Mesodermal cell (in vitro differentiated cells): Measurements from ENCODE around the gene FBXL16. TPM values are rescaled to one million over a fixed set of nuclear protein-coding genes. Genes with fewer than 3 reads are reported as not detected.
"Not testable (repeated sequence)": the region's sequence is repeated elsewhere in the genome, so short reads cannot be mapped to it uniquely, and the experiment has no call there.

ENCODE experiments used
- H3K27ac ChIP-seq: 2 replicates; pipeline ENCODE4 v1.7.0; 2013; ENCODE audit warnings: mild to moderate bottlenecking, low read depth, low read length, moderate library complexity; ENCODE audit not compliant: severe bottlenecking
- H3K36me3 ChIP-seq: 2 replicates; pipeline ENCODE4 v1.7.1; 2013; ENCODE audit warnings: mild to moderate bottlenecking, low read length, moderate library complexity; ENCODE audit not compliant: control insufficient read depth, insufficient read depth
- H3K4me1 ChIP-seq: one replicate; pipeline ENCODE4 v1.7.1; 2013; ENCODE audit warnings: mild to moderate bottlenecking, low read length; ENCODE audit not compliant: insufficient read depth, control insufficient read depth, poor library complexity, severe bottlenecking
- H3K4me3 ChIP-seq: 2 replicates; pipeline ENCODE4 v1.7.0; 2013; ENCODE audit warnings: low read length, control low read depth, mild to moderate bottlenecking; ENCODE audit not compliant: insufficient read depth, poor library complexity, severe bottlenecking; ENCODE audit errors: extremely low read depth
- H3K9me3 ChIP-seq: 2 replicates; pipeline ENCODE4 v1.7.1; 2013; ENCODE audit warnings: mild to moderate bottlenecking, low read length, moderate library complexity; ENCODE audit not compliant: control insufficient read depth
- WGBS, 2 experiments: methylation state at CpG; one replicate each; pipeline ENCODE4 v1.1.5; 2013; ENCODE audit warnings: missing lambda C conversion rate in 2 of 2; ENCODE audit not compliant: insufficient coverage in 2 of 2; 5-methylcytosine and 5-hydroxymethylcytosine counted together
- polyA plus RNA-seq, 2 experiments: library from polyadenylated mRNA; stranded (reverse); fragments of 50-300 nt; gene quantifications; one replicate each; pipeline ENCODE4 v1.2.3, GENCODE V29; 2013

Gene FBXL16
- 1.8 TPM for polyA plus RNA-seq (2013, experiment 1 of 2)
- 1.2 TPM for polyA plus RNA-seq (2013, experiment 2 of 2)

GRCh38 chr16:705431-706188, at the start of gene FBXL16:
TSS of gene FBXL16 (minus strand) at chr16:705801. CDS start at chr16:697405, 8,396 bp downstream.
- no peak within 1 kb of the TSS for H3K27ac ChIP-seq
- 1% methylated on average over 31 to 60 of the region's 115 CpGs for WGBS, 2 experiments
- H3K4me1 ChIP-seq: peaks cover 9% of the 10 kb centered on the region
- no peaks in the 10 kb centered on the region for H3K36me3 ChIP-seq
- no peaks in the 10 kb centered on the region for H3K9me3 ChIP-seq
- peak within 1 kb of the TSS; percentile 14 for H3K4me3 ChIP-seq

- Histone ChIP-seq H3K9me3 (peaks cover 4% of the 10 kb centered on the region), H3K36me3 (no peaks in the 10 kb centered on the region)
- WGBS, 2 experiments: 69 to 87% methylated on average over 5 to 7 of the region's 11 CpGs
Observed at GRCh38 chr16:754656-755055, 49.1 kb upstream of the FBXL16 start.

GRCh38 chr16:754121-754607, 48.6 kb upstream of the FBXL16 start:
- not testable (repeated sequence) for H3K4me3 ChIP-seq, H3K27ac ChIP-seq
- WGBS, 2 experiments: 89 to 93% methylated on average over 10 to 11 of the region's 11 CpGs

More at GRCh38 chr16:754656-755055, 49.1 kb upstream of the FBXL16 start:
- Histone ChIP-seq H3K4me3 (no peak overlapping the region), H3K4me1 (no peaks in the 10 kb centered on the region), H3K27ac (no peak overlapping the region)

GRCh38 chr16:752007-752312, 46.4 kb upstream of the FBXL16 start:
- Histone ChIP-seq H3K36me3 (no peaks in the 10 kb centered on the region), H3K9me3 (peaks cover 4% of the 10 kb centered on the region), H3K4me1 (no peaks in the 10 kb centered on the region), H3K27ac (no peak overlapping the region), H3K4me3 (no peak overlapping the region)
- WGBS, 2 experiments: 28 to 34% methylated on average over 7 to 10 of the region's 10 CpGs

More at GRCh38 chr16:754121-754607, 48.6 kb upstream of the FBXL16 start:
- not testable (repeated sequence) for H3K4me1 ChIP-seq, H3K9me3 ChIP-seq, H3K36me3 ChIP-seq

- Histone ChIP-seq H3K4me3 (no peak overlapping the region), H3K36me3 (no peaks in the 10 kb centered on the region), H3K9me3 (peaks cover 2% of the 10 kb centered on the region), H3K27ac (no peak overlapping the region), H3K4me1 (no peaks in the 10 kb centered on the region)
- 72 to 73% methylated on average over 28 to 31 of the region's 39 CpGs for WGBS, 2 experiments
Observed at GRCh38 chr16:751152-752006, 45.8 kb upstream of the FBXL16 start.

- no peak overlapping the region for H3K4me3 ChIP-seq
- no peaks in the 10 kb centered on the region for H3K9me3 ChIP-seq
- H3K4me1 ChIP-seq: no peaks in the 10 kb centered on the region
- H3K27ac ChIP-seq: no peak overlapping the region
- WGBS, 2 experiments: 77 to 88% methylated on average over 8 to 9 of the region's 9 CpGs
- H3K36me3 ChIP-seq: no peaks in the 10 kb centered on the region
Observed at GRCh38 chr16:750485-750884, 44.9 kb upstream of the FBXL16 start.

GRCh38 chr16:749010-749409, 43.4 kb upstream of the FBXL16 start:
- no peaks in the 10 kb centered on the region for H3K36me3 ChIP-seq
- no peaks in the 10 kb centered on the region for H3K4me1 ChIP-seq
- no peak overlapping the region for H3K4me3 ChIP-seq
- no peaks in the 10 kb centered on the region for H3K9me3 ChIP-seq
- WGBS, 2 experiments: 92 to 96% methylated on average over 5 of the region's 6 CpGs
- H3K27ac ChIP-seq: no peak overlapping the region

GRCh38 chr16:747978-748746, 42.6 kb upstream of the FBXL16 start:
- Histone ChIP-seq H3K27ac (no peak overlapping the region), H3K9me3 (no peaks in the 10 kb centered on the region), H3K4me3 (no peak overlapping the region), H3K36me3 (no peaks in the 10 kb centered on the region), H3K4me1 (no peaks in the 10 kb centered on the region)
- 91% methylated on average over 30 to 35 of the region's 39 CpGs for WGBS, 2 experiments

- Histone ChIP-seq H3K27ac (no peak overlapping the region), H3K36me3 (no peaks in the 10 kb centered on the region), H3K9me3 (no peaks in the 10 kb centered on the region), H3K4me1 (no peaks in the 10 kb centered on the region), H3K4me3 (no peak overlapping the region)
- 90 to 94% methylated on average over 2 to 9 of the region's 13 CpGs for WGBS, 2 experiments
Observed at GRCh38 chr16:746637-747036, 41.0 kb upstream of the FBXL16 start.

GRCh38 chr16:745739-746138, 40.1 kb upstream of the FBXL16 start:
- no peak overlapping the region for H3K4me3 ChIP-seq
- H3K27ac ChIP-seq: no peak overlapping the region
- whole genome bisulfite sequencing, 2 experiments: 5 to 7% methylated on average over 6 to 10 of the region's 14 CpGs
- no peaks in the 10 kb centered on the region for H3K36me3 ChIP-seq
- H3K4me1 ChIP-seq: no peaks in the 10 kb centered on the region
- H3K9me3 ChIP-seq: no peaks in the 10 kb centered on the region
